NB4 (cell line): ENCODE measurements around the gene RRM2.

Experiments
- DNase-seq: peaks from one replicate; pipeline ENCODE4 v3.0.0; 2010; ENCODE audit warnings: low read depth
- H3K4me3 ChIP-seq: one replicate; pipeline ENCODE4 v1.5.1; 2011; ENCODE audit warnings: mild to moderate bottlenecking, low read depth, low read length, moderate library complexity
- CTCF ChIP-seq: IDR thresholded peaks from one replicate; pipeline ENCODE4 v1.5.1; 2012; ENCODE audit warnings: low read depth, low read length
- MAX ChIP-seq: IDR thresholded peaks from 2 replicates; pipeline ENCODE4 v1.6.1; 2011; ENCODE audit warnings: low read depth, low read length
- MYC ChIP-seq: IDR thresholded peaks from 2 replicates; pipeline ENCODE4 v1.6.1; 2011; ENCODE audit warnings: low read depth, low read length
- POLR2A ChIP-seq: IDR thresholded peaks from 2 replicates; pipeline ENCODE4 v1.6.1; 2011; ENCODE audit warnings: mild to moderate bottlenecking; ENCODE audit not compliant: insufficient read length; ENCODE audit errors: extremely low read depth

Gene RRM2

GRCh38 chr2:10109311-10109710 is 13.2 kb upstream of the RRM2 start:
- no peak overlapping the region for H3K4me3 ChIP-seq
- no peak for DNase-seq
- TF ChIP-seq MYC (no peak), CTCF (no peak), MAX (no peak), POLR2A (no peak)

- no peak for TF ChIP-seq CTCF
- no peak for TF ChIP-seq MYC
- TF ChIP-seq POLR2A, result no peak
- TF ChIP-seq MAX, result no peak
- H3K4me3 ChIP-seq, result no peak overlapping the region
- no peak for DNase-seq
These were observed 3.6 kb upstream of the RRM2 start for GRCh38 chr2:10119027-10119325.

- TF ChIP-seq POLR2A (no peak), MAX (no peak), MYC (no peak), CTCF (no peak)
- no peak for DNase-seq
- peak overlapping the region; percentile 46 for H3K4me3 ChIP-seq
These were observed 2.9 kb upstream of the RRM2 start for GRCh38 chr2:10119601-10120157.

GRCh38 chr2:10120158-10120876 is 2.2 kb upstream of the RRM2 start:
- TF ChIP-seq CTCF, result no peak
- TF ChIP-seq MYC, result peak; percentile 94
- peak; percentile 78 for TF ChIP-seq POLR2A

GRCh38 chr2:10120877-10121574 is 1.5 kb upstream of the RRM2 start:
- peak overlapping the region; percentile 90 for H3K4me3 ChIP-seq
- no peak for TF ChIP-seq CTCF
- 0 out of 2 replicates have a peak, but pooled peaks have one; percentile 14 for TF ChIP-seq MYC
- peak; percentile 94 for TF ChIP-seq MAX
- TF ChIP-seq POLR2A, result no peak
- DNase-seq, result peak; percentile 49

More at GRCh38 chr2:10120158-10120876, 2.2 kb upstream of the RRM2 start:
- H3K4me3 ChIP-seq, result peak overlapping the region; percentile 90
- peak; percentile 99 for DNase-seq
